Omental fat pad (tissue), 4 donors: ENCODE measurements around the gene SCAF4. TPM values are rescaled to one million over a fixed set of nuclear protein-coding genes. Genes with fewer than 3 reads are reported as not detected.
"Not testable (repeated sequence)": the region's sequence is repeated elsewhere in the genome, so short reads cannot be mapped to it uniquely, and the experiment has no call there.

Experiments
- ATAC-seq: fragments of 150-250 bp; one replicate; pipeline ENCODE4 v1.9.1; 2016; ENCODE audit warnings: mild to moderate bottlenecking, moderate library complexity; ENCODE audit not compliant: low FRiP score
- DNase-seq: peaks from one replicate; pipeline ENCODE4 v3.0.0-alpha.2; 2019; ENCODE audit warnings: low spot score
- total RNA-seq, 4 donors: library from RNA; depleted of rRNA; stranded (reverse); fragments of >200 nt; gene quantifications; one replicate each; pipeline ENCODE4 v1.1.0, GENCODE V29; 2016
- TF ChIP-seq, protein P1 (sequence below), 3 donors: fragments of 450-650 bp; IDR thresholded peaks; one replicate each; pipeline ENCODE4 v1.5.1; 2016 to 2017; ENCODE audit warnings: antibody characterized with exemption in 3 of 3, mild to moderate bottlenecking in 3 of 3, moderate library complexity in 2 of 3

The SCAF4 gene
- total RNA-seq, 4 donors from 2014 or later, result 15.8 to 32.8 (median 16.8) TPM

- TF ChIP-seq, protein P1, sequence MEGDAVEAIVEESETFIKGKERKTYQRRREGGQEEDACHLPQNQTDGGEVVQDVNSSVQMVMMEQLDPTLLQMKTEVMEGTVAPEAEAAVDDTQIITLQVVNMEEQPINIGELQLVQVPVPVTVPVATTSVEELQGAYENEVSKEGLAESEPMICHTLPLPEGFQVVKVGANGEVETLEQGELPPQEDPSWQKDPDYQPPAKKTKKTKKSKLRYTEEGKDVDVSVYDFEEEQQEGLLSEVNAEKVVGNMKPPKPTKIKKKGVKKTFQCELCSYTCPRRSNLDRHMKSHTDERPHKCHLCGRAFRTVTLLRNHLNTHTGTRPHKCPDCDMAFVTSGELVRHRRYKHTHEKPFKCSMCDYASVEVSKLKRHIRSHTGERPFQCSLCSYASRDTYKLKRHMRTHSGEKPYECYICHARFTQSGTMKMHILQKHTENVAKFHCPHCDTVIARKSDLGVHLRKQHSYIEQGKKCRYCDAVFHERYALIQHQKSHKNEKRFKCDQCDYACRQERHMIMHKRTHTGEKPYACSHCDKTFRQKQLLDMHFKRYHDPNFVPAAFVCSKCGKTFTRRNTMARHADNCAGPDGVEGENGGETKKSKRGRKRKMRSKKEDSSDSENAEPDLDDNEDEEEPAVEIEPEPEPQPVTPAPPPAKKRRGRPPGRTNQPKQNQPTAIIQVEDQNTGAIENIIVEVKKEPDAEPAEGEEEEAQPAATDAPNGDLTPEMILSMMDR (IDR thresholded peaks at IDR 0.05), result no peak
- ATAC-seq (no peak), DNase-seq (no peak)
Measured at GRCh38 chr21:31667639-31668038, 64.3 kb downstream of the SCAF4 start.

- TF ChIP-seq, protein P1 (IDR thresholded peaks at IDR 0.05), result no peak
- DNase-seq (no peak), ATAC-seq (no peak)
Measured at GRCh38 chr21:31667132-31667531, 64.8 kb downstream of the SCAF4 start.

DNA sequence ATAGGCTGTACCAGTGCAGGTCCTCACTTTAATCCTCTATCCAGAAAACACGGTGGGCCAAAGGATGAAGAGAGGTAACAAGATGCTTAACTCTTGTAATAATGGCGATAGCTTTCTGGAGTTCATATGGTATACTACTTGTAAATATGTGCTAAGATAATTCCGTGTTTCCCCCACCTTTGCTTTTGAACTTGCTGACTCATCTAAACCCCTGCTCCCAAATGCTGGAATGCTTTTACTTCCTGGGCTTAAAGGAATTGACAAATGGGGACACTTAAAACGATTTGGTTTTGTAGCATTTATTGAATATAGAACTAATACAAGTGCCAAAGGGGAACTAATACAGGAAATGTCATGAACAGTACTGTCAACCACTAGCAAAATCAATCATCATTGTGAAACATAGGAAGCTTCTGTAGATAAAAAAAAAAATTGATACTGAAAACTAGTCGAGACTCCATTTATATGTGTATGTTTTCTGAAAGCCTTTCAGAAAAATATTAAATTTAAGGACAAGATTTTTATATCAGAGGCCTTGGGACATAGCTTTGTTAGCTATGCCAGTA lies 65.4 kb downstream of the SCAF4 start:
- DNase-seq (no peak), ATAC-seq (no peak)
- TF ChIP-seq, protein P1 (IDR thresholded peaks at IDR 0.05), result no peak

GRCh38 chr21:31665869-31666268 lies 66.0 kb downstream of the SCAF4 start:
- DNase-seq, ATAC-seq: not testable (repeated sequence)

DNA sequence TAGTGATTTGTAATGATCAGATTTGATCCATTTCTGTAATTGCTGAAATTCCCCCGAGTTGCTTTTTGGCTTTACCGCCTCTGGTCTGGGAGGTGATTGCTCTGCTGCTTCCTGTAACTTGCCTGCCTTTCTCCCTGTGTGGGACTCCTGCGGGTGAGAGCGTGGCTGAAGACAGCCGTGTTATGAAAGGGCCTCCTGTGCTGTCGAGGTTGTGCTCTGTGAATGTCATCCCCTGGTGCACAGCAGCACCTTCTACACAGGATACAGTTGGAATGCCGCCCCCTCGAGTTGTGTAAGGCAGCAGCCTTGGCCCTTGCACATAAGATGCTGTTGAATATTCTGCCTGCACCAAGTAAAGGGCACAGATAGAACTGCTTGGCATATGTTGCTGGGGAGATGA lies 66.5 kb downstream of the SCAF4 start:
- no peak for ATAC-seq
- TF ChIP-seq, protein P1 (IDR thresholded peaks at IDR 0.05), result no peak
- no peak for DNase-seq

- no peak for DNase-seq
- TF ChIP-seq, protein P1 (IDR thresholded peaks at IDR 0.05), result no peak
- no peak for ATAC-seq
Measured at GRCh38 chr21:31663584-31664249, 68.2 kb downstream of the SCAF4 start.

DNA sequence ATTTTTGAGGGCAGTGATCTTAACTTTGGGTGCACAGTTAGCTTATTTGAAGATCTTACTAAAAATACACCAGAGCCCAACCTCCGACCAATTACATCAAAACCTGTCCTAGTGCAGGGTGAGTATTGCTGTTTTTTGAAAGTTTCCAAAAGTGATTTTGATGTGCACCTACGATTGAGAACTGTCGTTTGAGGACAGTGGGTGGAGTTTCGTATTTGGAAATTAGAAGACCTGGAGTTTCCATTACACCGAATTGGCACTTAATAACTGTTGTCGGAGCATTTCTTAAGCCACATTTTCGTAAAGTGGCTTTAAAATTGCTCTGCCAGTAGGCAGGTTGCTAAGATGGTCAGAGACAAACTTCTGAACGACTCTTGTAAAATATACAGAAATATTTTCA lies 71.3 kb downstream of the SCAF4 start:
- DNase-seq (no peak), ATAC-seq (no peak)
- TF ChIP-seq, protein P1 (IDR thresholded peaks at IDR 0.05), result no peak
